HuH-7.5 (cell line): ENCODE data around the gene FAM124A.

Experiments
- DNase-seq: peaks from one replicate; pipeline ENCODE4 v3.0.0; 2011; ENCODE audit warnings: low spot score

FAM124A gene

GRCh38 chr13:51220706-51221105 lies 1.5 kb upstream of the FAM124A start:
- no peak for DNase-seq

DNA sequence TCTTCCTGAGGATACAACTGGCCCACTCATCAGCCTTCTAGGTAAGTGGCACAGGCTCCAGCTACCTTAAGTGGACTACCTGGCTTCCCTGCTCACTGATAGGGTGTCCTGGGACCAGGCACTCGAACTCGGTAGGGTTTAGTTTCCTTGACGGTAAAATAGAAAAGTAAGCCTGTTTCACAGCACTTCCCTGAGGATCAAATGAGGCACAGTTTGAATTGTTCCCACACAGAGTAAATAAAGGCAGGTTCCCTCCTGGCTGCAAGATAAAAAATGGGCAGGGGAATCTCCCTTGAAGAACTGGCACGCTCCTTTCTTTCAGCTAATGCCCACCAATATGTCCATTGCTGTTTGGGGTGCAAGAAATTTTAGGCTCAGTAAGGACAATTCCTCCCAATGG lies 1.1 kb upstream of the FAM124A start:
- no peak for DNase-seq

DNA sequence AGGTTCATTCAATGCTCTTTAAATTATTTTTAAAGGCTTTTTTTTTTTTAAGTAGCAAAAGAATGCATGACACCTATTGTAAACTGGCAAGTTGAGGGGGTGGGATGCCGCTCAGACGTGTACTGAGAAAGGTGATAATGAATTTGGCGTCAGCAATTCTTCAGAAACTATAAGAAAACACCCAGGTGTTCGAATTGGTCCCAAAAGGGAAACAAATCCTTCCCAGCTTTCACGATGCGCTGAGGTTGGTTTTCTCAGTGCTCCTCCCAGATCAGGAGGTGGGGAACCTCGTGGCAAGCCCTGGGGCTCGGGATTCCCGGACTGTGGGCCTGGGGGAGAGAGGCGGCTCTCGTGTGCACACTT lies 543 bp upstream of the FAM124A start:
- no peak for DNase-seq

GRCh38 chr13:51222686-51223559 lies 725 bp downstream of the FAM124A start:
- DNase-seq = no peak

DNA sequence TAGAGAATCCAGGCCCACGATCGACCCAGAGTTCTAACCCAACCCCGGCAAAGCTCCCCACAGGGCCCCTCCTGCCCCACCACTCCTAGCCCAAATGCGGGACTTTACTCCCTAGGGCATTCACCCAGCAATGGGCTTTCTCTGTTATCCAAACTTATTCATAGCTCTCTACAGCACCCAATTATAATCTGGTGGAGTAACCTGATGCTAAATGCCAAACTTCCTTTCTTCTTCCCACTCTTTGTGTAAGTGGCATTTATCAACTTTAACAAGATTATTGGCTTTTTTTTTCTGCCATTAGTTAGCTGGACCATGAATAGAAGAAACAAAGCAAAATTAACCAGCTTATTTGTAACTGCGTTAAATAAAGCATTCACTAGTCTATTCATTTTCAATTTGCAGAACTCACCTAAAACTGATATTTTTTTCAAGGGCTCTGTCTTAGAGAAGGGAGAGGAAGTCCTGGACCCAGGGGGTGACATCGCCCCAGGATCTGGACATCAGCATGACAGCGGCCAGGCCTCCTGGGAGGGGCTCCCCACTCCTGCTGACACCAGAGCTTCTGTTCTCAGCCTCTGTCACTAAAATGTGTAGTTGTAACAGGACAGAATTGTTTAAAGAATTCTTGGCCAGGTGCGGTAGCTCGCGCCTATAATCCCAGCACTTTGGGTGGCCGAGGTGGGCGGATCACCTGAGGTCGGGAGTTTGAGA lies 1.5 kb downstream of the FAM124A start:
- no peak for DNase-seq

DNA sequence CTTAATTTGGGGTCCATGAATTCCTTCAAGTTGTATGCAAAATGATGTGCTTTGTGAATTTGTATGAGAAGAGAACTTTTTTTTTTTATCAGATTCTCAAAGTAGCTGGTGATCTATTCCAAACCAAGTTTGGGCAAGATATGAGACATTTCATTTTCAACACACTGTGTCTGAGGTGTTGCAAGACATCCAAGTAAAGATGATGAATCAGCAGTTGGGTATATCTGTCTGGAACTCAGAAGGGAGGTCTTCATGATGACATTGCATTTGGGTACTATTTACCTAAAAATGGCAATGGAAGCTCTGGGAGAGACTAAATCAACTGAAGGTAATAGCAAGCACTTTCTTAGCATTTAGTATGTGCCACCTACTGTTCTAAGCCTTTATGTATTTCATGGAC lies 2.8 kb downstream of the FAM124A start:
- no peak for DNase-seq

DNA sequence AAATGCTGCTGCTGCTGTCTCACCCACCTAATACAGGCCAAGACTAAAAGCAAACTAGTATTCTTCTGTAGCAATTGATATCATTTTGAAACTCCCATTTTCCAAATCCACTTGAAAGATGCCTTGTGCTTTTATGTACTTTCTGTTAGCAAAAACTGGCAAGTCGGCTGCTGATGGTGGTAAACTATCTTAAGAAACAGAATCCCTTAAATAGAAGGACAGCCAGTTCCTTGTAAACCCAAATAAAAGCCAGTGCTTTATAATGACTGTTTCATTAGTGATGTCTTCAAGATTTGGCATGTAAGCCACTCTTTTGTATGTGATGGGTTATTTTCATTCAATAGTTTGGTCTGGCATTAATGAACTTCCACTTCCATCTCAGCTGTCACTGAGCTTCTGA lies 5.2 kb downstream of the FAM124A start:
- no peak for DNase-seq

GRCh38 chr13:51229101-51229719 lies 7.0 kb downstream of the FAM124A start:
- no peak for DNase-seq

GRCh38 chr13:51229731-51230130 lies 7.5 kb downstream of the FAM124A start:
- DNase-seq = no peak

DNA sequence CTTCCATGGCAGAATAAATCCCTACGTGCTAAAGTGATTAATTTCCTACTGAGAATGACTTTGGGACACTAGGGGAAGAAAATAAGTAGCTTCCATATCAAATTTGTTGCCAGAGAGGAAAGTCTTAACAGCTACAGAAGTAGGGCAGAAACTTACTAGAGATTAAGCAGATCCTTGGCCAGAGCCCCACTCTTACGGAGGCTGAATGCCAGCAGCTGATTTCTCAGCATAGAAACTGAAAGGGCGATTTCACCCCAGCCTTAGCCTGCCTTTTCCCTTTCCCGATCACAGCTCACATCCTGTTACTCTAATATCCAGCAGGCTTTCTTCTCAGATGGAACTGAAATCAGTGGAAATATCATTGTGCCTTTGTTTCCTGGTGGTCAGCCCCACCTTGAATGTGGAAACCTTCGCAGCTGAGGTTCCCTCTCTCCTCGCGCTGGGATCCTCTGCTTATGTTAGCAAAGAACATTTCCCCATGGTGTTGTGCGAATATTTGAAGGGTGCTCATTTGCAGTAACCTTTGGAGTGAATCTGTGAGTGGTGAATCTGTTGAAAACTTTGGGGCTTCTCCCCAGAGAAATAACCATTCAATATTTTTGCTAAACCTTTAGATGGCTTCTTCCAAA lies 8.4 kb downstream of the FAM124A start:
- no peak for DNase-seq

GRCh38 chr13:51231456-51231855 lies 9.3 kb downstream of the FAM124A start:
- no peak for DNase-seq

GRCh38 chr13:51232328-51232727 lies 10.1 kb downstream of the FAM124A start:
- no peak for DNase-seq

- no peak for DNase-seq
These were observed 11.1 kb downstream of the FAM124A start for GRCh38 chr13:51233117-51233826.

DNA sequence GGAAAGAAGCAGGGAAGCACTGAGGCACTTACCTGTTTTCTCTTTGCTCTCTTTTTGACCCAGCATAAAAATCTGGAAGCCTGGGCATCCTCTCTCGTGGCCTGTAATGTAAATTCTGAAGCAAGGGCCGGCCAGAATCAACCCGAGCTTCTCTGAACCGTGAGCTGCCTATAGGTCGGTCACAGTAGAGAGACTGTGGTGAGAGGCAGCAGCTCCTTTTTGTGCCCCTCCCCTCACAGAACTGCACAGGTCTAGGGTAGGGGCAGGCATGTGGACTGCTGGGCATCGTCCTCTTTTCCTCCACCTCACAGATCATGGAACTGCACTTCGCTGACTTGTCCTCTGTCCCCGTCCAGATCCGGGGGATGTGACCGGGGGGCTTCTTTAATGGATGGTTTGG lies 12.5 kb downstream of the FAM124A start:
- DNase-seq = no peak

GRCh38 chr13:51235186-51235585 lies 13.0 kb downstream of the FAM124A start:
- DNase-seq = no peak

- DNase-seq = no peak
These were observed 13.7 kb downstream of the FAM124A start for GRCh38 chr13:51235756-51236490.

DNA sequence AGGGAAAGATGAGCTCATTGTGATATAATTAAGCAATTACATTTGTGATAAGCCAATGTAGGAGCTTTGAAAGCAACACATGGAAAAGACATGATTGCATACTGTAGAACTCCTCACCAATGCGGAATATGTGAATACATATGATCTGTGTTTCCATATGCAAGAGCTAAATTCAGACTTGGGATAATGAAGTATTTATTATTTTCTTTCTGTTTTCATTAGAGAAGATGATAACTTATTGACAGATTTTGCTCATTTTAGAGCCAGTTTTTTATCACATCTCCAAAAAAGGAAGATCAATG lies 14.2 kb downstream of the FAM124A start:
- no peak for DNase-seq

DNA sequence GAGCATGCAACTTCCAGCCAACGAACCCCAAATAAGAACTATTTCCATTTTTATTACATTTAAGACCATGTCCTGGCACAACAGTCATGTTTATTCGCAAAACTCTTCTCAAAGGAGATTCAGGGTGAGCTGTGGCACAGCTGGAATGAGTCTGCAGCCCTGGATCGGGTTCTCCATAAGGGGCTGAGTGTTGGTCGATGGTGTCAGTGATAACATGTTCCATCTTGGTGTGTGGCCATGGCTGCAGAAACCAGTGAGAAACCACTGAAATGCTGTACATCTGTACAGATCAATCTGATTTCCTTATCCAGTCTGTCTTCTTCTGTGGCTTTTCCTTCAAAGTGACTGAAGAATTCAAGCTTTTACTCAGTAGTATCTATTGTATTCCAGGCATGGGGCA lies 15.2 kb downstream of the FAM124A start:
- DNase-seq = no peak

DNA sequence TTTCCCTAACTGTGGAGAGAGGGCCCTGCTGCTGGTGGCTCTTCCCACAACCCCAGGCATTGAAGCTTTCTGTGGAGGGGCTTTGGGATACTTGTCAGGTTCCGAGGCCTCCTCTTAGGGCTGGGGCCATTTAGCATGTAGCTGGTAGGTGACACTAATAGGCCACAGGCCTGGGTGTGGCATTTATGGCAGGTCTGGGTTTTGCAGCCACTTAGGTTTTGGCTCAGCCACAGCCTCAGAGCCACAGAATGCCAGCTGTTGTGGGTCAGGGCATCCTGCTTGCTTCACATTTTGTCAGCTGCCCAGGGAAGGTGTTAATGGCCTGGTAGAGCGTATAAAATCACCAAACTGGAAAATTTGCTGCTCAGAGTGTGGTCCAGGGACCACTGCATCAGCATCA lies 15.7 kb downstream of the FAM124A start:
- DNase-seq = no peak

GRCh38 chr13:51240178-51240577 lies 18.0 kb downstream of the FAM124A start:
- no peak for DNase-seq

DNA sequence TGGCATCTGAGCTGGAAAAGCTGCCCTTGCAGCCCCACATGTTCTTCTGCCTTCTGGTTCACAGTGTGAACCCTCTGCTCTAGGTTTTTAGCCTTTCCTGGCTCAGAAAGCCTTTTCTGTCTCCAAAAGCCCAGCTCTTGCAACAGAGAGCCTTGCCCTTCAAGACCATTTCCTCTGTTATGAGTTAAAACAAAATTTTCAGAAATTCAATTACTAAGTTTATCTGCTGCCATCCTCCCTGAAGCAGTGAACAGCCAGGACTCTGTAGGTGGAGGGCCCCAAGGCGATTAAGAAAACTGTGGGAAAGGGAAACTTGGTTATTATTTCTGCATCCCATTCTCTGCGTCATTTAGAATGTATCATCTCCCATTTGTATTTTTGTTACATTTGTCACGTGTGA lies 18.8 kb downstream of the FAM124A start:
- DNase-seq = no peak

DNA sequence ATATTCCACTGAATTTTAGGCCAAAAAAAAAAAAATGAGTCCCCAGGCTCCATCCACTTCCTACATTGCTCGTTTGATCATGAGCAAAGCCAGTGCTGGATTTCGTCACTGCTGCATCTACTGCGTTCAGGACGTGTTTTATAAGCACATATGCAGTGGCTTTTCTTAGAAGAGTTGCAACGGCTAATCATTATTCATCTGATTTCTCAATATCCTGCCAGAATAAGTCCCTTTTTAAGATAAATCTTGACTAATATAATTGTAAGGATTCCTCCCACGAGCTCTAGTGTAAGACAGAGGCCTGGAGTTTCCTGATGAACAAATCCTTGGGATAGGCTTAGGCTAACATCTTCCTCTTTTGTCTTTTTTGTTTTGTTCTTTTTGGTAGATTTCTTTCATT lies 19.5 kb downstream of the FAM124A start:
- no peak for DNase-seq
